GM19397 (cell line): ENCODE results near the gene ZSCAN1.
"Not testable (repeated sequence)": the region's sequence is repeated elsewhere in the genome, so short reads cannot be mapped to it uniquely, and the experiment has no call there.

ENCODE experiments used
- ATAC-seq: cut with Tn5 transposase; IDR thresholded peaks from one replicate; pipeline ENCODE4 v1.9.1; 2021; ENCODE audit warnings: mild to moderate bottlenecking, moderate library complexity; ENCODE audit not compliant: unreplicated experiment

Gene ZSCAN1

GRCh38 chr19:58033741-58034476, at the start of gene ZSCAN1:
ZSCAN1 (plus strand) TSS chr19:58034025; CDS start chr19:58037837, 3,812 bp downstream.
- ATAC-seq, result no peak

- no peak for ATAC-seq
Observed at GRCh38 chr19:57992841-57993240, 41.0 kb upstream of the ZSCAN1 start.

GRCh38 chr19:58000677-58001076, 33.1 kb upstream of the ZSCAN1 start:
- no peak for ATAC-seq

DNA sequence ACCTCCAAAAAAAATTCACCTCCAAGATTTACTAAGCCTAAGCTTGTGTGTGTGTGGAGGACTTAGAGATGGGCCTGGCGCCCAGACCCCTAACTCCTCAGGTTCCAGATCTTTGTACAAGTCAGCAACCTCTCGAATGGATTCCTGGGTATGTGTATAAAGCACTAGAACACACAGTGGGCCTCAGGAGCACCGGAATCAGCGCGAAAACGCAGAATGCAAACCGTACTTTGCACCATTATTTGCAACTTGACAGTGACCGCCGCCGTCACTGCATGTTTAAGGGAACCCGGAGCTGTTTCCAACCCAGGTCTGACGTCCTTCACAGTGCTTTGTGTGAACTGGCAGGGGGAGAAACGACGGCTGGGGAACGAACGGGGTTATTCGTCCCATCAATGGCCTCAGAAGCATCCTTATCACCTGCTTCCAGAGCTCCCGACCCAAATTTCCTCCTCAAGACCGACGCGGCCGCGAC, 31.9 kb upstream of the ZSCAN1 start:
- no peak for ATAC-seq

DNA sequence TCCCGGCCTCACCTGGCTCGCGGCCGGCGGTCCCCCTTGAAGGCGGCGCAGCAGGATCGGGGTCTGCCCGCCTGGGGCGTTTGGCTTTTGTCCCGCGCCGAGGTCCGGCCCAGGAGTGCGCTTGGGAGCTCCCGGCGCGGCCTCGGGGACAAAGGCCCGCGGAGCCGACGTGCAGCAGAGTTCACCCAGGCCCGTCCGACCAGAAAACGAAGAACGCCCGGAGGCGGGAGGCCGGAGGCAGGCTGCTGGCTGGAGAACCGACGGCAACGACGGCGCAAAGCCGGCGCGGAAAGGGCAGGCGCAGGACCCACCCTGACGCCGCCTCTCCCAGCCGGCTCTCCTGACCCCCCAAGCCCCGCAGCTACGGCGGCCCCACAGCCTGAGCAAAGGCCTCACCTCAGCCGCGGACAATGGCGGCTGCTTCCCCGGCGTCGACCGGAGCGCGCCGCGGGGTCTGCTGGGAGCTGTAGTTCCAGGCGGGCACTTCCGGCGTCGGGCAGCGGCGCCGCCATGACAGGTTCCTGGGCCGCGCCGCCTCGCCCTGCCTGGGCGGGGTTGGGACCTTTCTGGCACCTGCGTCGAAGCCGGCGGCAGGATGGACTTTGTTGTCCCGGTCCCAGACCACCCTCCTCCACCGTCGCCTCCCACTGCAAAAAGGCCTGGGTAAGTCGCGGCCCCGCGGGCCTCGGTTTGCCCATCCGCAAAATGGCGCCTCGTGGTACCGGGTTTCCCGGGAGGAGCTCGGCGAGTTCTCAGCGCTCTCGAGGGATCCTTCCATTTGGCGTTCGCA, 31.2 kb upstream of the ZSCAN1 start, which contains the start of gene ZNF606:
TSS of gene ZNF606 (minus strand) at position 437 of the 790 bp plus-strand sequence. CDS start 1,501 bp downstream, outside the sequence.
- ATAC-seq, result peak; percentile 99

GRCh38 chr19:58003174-58003828, 30.5 kb upstream of the ZSCAN1 start:
- no peak for ATAC-seq

DNA sequence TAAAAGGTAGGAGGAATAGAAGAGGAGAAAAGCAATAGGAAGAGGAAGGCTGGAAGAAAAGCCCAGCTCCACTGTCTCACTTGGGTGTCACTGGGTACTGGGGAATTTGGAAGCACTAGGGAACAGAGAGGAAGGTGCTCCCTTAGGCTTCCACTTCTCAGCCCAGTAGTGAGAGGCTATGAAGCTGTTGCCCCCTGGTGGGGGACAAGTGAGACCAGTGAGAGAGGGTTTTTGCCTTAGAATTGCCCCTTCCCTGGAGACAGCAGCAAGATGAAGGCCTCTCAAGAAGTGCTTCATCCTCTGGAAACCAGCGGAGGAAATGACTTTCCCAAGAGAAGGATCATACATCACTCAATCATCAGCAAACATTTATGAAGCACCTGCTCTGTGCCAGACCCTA, 26.5 kb upstream of the ZSCAN1 start:
- ATAC-seq, result no peak

- ATAC-seq, result not testable (repeated sequence)
Observed at GRCh38 chr19:58008877-58009276, 24.9 kb upstream of the ZSCAN1 start.

DNA sequence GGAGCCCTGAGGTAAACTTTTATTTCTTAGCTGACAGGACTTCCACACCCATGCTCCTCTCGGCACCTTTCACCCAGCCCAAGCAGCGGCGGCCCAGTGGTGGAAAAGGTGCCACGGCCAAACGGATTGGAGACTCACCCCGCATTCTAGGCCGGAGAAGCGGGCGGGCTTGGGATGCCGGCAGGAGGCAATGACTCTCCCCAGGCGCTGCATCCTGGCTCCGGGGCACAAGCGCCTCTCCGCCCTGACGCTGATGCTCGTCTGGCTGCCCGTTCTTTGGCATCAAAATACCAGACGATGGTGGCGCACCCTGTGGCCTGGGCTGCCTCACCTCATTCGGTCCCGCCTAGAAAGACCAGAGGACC, 24.5 kb upstream of the ZSCAN1 start:
- no peak for ATAC-seq

DNA sequence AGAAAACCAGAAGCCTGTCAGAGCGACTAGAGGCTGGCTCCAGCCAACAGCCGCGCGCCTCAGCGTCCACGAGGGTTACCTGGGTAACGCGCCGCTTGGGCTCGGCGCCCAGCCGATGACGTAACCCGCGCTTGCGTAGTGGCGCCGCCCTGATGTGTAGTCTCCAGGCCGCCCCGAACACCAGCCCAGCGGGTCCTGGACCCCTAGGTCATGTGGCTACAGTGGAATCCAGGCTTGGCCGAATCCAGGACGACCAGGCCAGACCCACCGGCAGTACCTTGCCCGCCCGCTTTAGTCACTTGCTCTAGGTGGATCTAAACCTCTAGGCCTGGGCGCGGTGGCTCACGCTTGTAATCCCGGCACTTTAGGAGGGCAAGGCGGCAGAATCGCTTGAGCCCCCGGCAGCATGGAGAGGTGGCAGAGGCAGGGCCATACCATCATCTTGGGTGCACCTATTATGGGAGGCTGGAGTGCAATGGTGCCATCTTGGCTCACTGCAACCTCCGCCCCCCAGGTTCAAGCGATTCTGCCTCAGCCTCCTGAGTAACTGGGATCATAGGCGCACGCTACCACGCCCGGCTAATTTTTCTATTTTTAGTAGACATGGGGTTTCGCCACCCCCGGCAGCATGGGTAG, 24.0 kb upstream of the ZSCAN1 start:
- peak; percentile 85 for ATAC-seq

- ATAC-seq, result no peak
Observed at GRCh38 chr19:58010507-58010906, 23.3 kb upstream of the ZSCAN1 start.

DNA sequence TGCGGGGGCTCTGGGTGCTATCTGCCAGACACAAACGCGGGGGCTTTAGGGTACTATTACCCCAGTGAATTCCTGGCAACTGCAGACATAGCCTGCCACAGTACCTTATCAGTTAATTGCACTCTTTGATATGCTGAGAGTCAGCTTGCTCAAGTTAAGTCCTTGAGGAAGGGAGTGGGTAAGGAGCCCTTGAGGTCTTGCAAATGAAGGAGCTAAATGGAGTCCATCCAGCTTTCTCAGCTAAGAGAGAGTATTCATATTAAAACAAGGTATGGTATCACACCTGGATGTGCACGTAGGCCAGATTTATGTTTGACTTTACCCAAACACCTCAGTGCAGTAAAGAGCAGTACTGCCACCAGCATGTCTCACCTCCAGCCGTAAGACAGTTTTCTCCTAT, 19.7 kb upstream of the ZSCAN1 start:
- ATAC-seq, result no peak

DNA sequence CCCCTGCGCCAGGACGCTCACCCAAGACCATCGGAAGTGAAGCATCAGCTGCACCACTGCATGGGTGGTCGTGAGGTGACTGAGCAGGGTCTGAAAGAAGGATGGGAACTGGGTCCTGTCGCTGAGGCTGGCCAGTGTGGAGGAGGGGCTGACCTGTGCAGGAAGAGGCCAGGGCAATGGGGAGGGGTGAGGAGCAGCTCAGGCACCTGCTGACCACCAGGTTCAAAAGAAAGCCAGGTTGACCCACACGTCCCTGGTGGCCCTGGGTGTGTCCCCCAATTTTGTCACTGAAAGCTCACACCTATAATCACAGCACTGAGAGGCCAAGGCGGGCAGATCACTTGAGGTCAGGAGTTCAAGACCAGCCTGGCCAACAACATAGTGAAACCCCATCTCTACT, 13.7 kb upstream of the ZSCAN1 start:
- ATAC-seq, result no peak

DNA sequence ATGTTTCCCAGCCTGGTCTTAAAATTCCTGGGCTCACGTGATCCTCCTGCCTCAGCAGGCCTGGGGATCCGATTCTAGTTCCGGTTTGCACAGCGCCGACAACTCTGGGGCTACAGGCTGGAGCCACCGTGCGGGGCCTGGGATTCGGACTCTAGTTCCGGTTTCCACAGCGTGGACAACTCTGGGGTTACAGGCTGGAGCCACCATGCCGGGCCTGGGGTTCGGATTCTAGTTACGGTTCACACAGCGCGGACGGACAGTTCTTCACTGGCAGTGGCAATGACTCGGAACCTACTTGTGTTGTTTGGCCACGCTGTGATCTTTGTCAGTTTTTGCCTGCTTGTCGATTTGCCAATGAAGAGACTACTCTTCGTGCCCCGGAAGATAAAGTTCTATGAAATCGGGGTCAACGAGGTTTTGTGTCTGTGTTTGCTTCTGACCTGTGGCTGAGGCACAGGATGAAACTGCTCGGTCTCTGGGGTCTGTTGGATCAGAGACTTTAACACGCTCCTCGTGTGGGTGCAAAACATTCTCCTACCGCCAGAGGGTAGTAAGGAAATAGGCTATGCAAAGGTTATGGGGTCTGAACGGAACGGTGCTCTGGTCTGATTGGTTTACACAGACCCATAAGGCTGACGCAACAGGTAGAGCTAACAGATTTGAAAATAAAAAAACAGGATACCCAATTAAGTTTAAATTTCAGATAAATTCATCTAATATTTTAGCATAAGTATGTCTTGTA, 12.1 kb upstream of the ZSCAN1 start:
- no peak for ATAC-seq

- no peak for ATAC-seq
Observed at GRCh38 chr19:58022283-58022660, 11.6 kb upstream of the ZSCAN1 start.

- ATAC-seq, result no peak
Observed at GRCh38 chr19:58024661-58025060, 9.2 kb upstream of the ZSCAN1 start.

DNA sequence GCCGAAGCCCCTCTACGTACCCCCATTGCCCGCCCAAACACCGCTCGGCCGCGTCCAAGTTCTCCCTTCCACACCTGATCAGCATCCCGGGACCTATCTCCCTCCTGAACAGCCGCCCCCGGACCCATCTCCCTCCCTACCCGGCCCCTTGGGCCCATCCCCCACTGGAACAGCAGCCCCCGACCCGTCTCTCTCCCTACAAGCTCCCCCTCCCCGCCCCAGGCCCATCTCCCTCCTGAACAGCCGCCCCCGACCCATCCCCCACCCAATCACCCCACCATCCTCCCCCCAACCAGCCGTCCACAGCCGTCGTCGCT, 610 bp downstream of the ZSCAN1 start:
- no peak for ATAC-seq

DNA sequence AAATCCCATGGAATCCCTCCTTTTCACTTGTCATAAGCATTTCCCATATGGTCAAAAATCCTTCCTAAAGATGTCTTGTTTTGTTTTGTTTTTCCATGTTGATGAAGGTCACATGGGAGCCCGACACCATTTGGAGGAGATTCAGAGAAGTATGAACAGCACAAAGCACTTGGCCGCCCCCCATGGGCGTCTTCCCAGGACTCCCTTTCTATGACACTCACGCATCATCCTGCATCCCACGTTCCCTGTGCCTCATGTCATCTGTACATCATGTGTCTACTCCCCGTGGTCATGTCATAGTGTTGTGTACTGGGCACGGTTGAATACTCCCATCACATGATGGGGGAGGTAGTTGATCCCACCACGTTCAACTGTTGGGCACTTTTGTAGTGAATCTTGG, 2.0 kb downstream of the ZSCAN1 start:
- no peak for ATAC-seq

- no peak for ATAC-seq
Observed at GRCh38 chr19:58037927-58038687, 4.3 kb downstream of the ZSCAN1 start.

DNA sequence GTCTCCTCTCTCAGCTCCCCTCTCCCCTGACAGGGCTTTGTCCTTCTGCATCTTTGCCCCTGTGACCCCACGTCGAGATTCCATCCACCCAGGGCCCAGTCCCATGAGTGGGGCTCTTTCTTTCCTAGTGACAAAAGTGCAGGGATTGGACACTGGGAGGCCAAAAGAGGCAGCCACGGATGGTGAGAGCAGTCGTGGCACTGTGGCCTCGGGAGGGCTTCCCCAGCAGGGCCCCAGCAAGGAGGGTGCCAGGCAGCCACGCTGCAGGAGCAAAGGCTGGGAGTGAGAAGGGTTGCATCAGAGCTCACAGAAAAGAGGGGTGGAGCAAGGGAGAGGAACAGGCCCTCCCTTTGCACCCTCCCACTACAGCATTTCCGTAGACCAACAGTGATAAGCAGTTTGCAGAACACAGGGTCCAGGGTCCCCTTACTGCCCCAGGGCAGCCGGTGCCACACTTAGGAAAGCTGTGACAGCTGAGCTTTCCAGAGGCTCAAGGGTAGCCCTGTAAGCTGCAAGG, 4.9 kb downstream of the ZSCAN1 start:
- no peak for ATAC-seq
